Measurements from ENCODE around the gene ATF7.

- no peak for TF ChIP-seq ZFX (IDR thresholded peaks at IDR 0.05; ENCODE audit: borderline replicate concordance)
- TF ChIP-seq CTCF (IDR thresholded peaks at IDR 0.05), result no peak
Observed at GRCh38 chr12:53625946-53626701, at the start of gene ATF7.
